ENCODE data around the gene DNAJB6.

DNA sequence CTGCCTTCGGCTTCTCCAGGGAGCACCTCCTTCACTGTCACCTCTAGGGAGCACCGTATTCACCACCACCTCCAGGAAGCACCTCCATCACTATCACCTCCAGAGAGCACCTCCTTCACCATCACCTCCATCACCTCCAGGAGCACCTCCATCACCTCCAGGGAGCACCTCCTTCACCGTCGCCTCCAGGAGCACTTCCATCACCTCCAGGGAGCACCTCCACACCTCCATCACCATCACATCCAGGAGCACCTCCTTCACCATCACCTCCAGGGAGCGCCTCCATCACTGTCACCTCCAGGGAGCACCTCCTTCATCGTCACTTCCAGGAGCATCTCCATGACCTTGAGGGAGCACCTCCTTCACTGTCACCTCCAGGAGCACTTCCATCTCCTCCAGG, 102.3 kb downstream of the DNAJB6 start:
- TF ChIP-seq, protein P1, sequence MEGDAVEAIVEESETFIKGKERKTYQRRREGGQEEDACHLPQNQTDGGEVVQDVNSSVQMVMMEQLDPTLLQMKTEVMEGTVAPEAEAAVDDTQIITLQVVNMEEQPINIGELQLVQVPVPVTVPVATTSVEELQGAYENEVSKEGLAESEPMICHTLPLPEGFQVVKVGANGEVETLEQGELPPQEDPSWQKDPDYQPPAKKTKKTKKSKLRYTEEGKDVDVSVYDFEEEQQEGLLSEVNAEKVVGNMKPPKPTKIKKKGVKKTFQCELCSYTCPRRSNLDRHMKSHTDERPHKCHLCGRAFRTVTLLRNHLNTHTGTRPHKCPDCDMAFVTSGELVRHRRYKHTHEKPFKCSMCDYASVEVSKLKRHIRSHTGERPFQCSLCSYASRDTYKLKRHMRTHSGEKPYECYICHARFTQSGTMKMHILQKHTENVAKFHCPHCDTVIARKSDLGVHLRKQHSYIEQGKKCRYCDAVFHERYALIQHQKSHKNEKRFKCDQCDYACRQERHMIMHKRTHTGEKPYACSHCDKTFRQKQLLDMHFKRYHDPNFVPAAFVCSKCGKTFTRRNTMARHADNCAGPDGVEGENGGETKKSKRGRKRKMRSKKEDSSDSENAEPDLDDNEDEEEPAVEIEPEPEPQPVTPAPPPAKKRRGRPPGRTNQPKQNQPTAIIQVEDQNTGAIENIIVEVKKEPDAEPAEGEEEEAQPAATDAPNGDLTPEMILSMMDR (IDR thresholded peaks at IDR 0.05): no peak
- no peak for TF ChIP-seq ZFX (IDR thresholded peaks at IDR 0.05; ENCODE audit: borderline replicate concordance)

Data from 22Rv1 (cell line).